ENCODE data around the gene RANBP2. TPM values are rescaled to one million over a fixed set of nuclear protein-coding genes. Genes with fewer than 3 reads are reported as not detected.

RANBP2 gene
- total RNA-seq, 1 experiment from 2014 or later: 91.4 TPM

DNA sequence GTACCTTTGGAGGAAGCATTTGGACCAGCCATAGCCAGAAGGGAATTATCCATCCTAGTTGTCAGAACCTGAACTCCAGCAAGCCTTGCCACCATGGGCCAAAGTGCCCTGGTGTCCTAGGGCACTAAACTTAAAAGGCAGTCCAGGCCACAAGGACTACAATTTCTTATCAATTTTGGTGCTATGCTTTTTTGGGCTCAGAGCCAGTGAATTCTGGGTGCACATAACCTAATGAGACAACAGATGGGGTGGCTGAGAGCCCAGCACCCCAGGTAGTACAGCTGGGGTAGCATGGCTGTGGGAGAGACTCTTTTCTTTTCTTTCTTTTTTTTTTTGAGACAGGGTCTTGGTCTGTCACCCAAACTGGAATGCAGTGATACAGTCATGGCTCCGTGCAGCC lies 14.4 kb upstream of the RANBP2 start:
- Histone ChIP-seq H2BK120ac (ENCODE audit: low read depth, low read length, poor library complexity, severe bottlenecking) (no peak overlapping the region), H3K4me1 (ENCODE audit: insufficient read depth, low read length) (no peaks in the 10 kb centered on the region), H4K5ac (ENCODE audit: insufficient read length, low read depth, low read length) (no peak overlapping the region), H3K18ac (ENCODE audit: insufficient read length, low read depth, low read length) (no peak overlapping the region), H3K23ac (ENCODE audit: insufficient read length, low read depth, low read length) (no peak overlapping the region), H3K14ac (ENCODE audit: insufficient read depth, low read length) (no peak overlapping the region), H2BK5ac (ENCODE audit: insufficient read length, low read length) (no peak overlapping the region), H3K23me2 (ENCODE audit: insufficient read length, low read depth, low read length, poor library complexity, severe bottlenecking) (no peaks in the 10 kb centered on the region), H2BK15ac (ENCODE audit: low read depth, low read length) (no peak overlapping the region), H3K9ac (ENCODE audit: extremely low read depth, insufficient read length, low read length) (no peak overlapping the region), H3K4ac (ENCODE audit: low read depth, low read length) (no peak overlapping the region), H3K9me3 (ENCODE audit: control insufficient read depth, low read depth, low read length) (no peaks in the 10 kb centered on the region), H4K20me1 (ENCODE audit: control insufficient read depth, insufficient read depth, insufficient read length) (no peaks in the 10 kb centered on the region), H3K27me3 (ENCODE audit: insufficient read depth, low read length) (no peaks in the 10 kb centered on the region), H3K79me2 (ENCODE audit: insufficient read depth, low read length) (no peaks in the 10 kb centered on the region), H2BK12ac (ENCODE audit: insufficient read length, low read depth, low read length) (no peak overlapping the region), H3T11ph (ENCODE audit: low read length) (no peak overlapping the region), H2BK20ac (ENCODE audit: low read depth, low read length, poor library complexity, severe bottlenecking) (no peak overlapping the region), H4K91ac (ENCODE audit: insufficient read length, low read depth, low read length) (no peak overlapping the region), H3K4me2 (ENCODE audit: insufficient read depth, insufficient read length, low read length) (no peak overlapping the region), H3K79me1 (ENCODE audit: insufficient read depth, low read depth, low read length, poor library complexity, severe bottlenecking) (no peaks in the 10 kb centered on the region), H3K56ac (ENCODE audit: insufficient read length, low read depth, low read length) (no peak overlapping the region), H2AK5ac (ENCODE audit: insufficient read length, low read length) (no peak overlapping the region), H2AFZ (ENCODE audit: low read length) (no peak overlapping the region), H4K8ac (replicated peaks; ENCODE audit: insufficient read length, low read depth, low read length) (no peak overlapping the region), H3K27ac (ENCODE audit: insufficient read length, low read depth, low read length) (no peak overlapping the region)
- Mint-ChIP-seq H3K9me3 (peaks cover 3% of the 10 kb centered on the region in 2 experiments; a peak in 3 of 5 replicates), H3K36me3 (ENCODE audit: insufficient read depth in 1 of 3, low read depth in 3 of 3) (no peaks in the 10 kb centered on the region), H3K4me3 (no peak overlapping the region), H3K27me3 (ENCODE audit: low read depth) (peaks cover 2% of the 10 kb centered on the region), H3K4me1 (no peaks in the 10 kb centered on the region), H3K27ac (no peak overlapping the region)
- TF ChIP-seq CTCF (conservative IDR thresholded peaks at IDR 0.05): no peak
- DNase-seq: no peak
- no CpG with 5 or more reads among the region's 1 CpG for WGBS (ENCODE audit: extremely low coverage, insufficient read length, low lambda C conversion rate)

Data from H9 (cell line).